ENCODE measurements around the gene PPP2R3B.

PPP2R3B gene

GRCh38 chrX:345020-345925 is 41.4 kb downstream of the PPP2R3B start:
- TF ChIP-seq CTCF (IDR thresholded peaks at IDR 0.05; ENCODE audit: unreplicated experiment in 3 of 3): no peak
- Mint-ChIP-seq H3K4me1 (peaks cover 22% of the 10 kb centered on the region), H3K9me3 (peaks cover 3% of the 10 kb centered on the region), H3K27me3 (ENCODE audit: low read depth) (peaks cover 4% of the 10 kb centered on the region), H3K27ac (no peak overlapping the region), H3K4me3 (no peak overlapping the region), H3K36me3 (ENCODE audit: low read depth) (peaks cover 57% of the 10 kb centered on the region)

- H3K4me3 Mint-ChIP-seq: no peak overlapping the region
- no peak overlapping the region for H3K27ac Mint-ChIP-seq
Measured at GRCh38 chrX:344371-344901, 42.3 kb downstream of the PPP2R3B start.

DNA sequence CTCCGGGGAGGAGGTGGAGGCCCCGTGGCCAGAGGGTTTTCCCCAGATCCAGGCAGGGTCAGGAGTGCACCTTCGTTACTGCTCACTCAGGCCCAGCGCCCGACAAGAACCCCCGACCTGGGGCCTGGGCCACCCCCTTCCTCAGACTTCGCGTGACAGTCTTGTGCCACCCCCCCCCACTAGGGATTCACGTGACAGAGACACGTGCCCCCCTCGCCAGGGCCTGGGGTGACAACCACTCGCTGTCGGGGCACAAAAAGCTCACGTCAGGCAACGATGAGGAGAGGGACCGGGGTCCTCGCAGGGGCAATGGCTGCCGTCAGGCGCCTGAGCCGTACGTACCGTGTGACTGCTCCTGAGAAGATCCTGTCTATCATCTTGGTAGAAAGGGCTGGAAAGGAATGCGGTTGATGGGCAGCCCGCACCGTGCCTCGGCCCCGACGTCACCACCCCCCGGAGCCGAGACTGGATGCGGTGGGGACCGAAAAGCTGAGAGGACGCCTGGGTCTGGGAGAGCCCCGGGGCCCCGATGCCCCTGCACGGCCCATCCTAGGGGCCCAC is 45.1 kb downstream of the PPP2R3B start:
- Mint-ChIP-seq H3K4me3 (no peak overlapping the region), H3K4me1 (no peaks in the 10 kb centered on the region), H3K27ac (no peak overlapping the region), H3K36me3 (ENCODE audit: low read depth) (peaks cover 52% of the 10 kb centered on the region), H3K9me3 (peaks cover 13% of the 10 kb centered on the region), H3K27me3 (ENCODE audit: low read depth) (peaks cover 2% of the 10 kb centered on the region)
- TF ChIP-seq CTCF (IDR thresholded peaks at IDR 0.05; ENCODE audit: unreplicated experiment in 3 of 3): no peak

More at GRCh38 chrX:344371-344901, 42.3 kb downstream of the PPP2R3B start:
- Mint-ChIP-seq H3K9me3 (peaks cover 3% of the 10 kb centered on the region), H3K36me3 (ENCODE audit: low read depth) (peaks cover 52% of the 10 kb centered on the region), H3K4me1 (peaks cover 14% of the 10 kb centered on the region), H3K27me3 (ENCODE audit: low read depth) (peaks cover 4% of the 10 kb centered on the region)
- TF ChIP-seq CTCF (IDR thresholded peaks at IDR 0.05; ENCODE audit: unreplicated experiment in 3 of 3): no peak

- TF ChIP-seq CTCF (IDR thresholded peaks at IDR 0.05; ENCODE audit: unreplicated experiment in 3 of 3): no peak
- Mint-ChIP-seq H3K4me3 (no peak overlapping the region), H3K4me1 (no peaks in the 10 kb centered on the region), H3K9me3 (peaks cover 20% of the 10 kb centered on the region), H3K27me3 (ENCODE audit: low read depth) (peaks cover 7% of the 10 kb centered on the region), H3K36me3 (ENCODE audit: low read depth) (peaks cover 59% of the 10 kb centered on the region), H3K27ac (no peak overlapping the region)
Measured at GRCh38 chrX:340641-341423, 45.9 kb downstream of the PPP2R3B start.

- Mint-ChIP-seq H3K4me3 (no peak overlapping the region), H3K27me3 (ENCODE audit: low read depth) (peaks cover 7% of the 10 kb centered on the region), H3K36me3 (ENCODE audit: low read depth) (peaks cover 62% of the 10 kb centered on the region), H3K9me3 (peaks cover 20% of the 10 kb centered on the region), H3K27ac (no peak overlapping the region), H3K4me1 (no peaks in the 10 kb centered on the region)
- no peak for TF ChIP-seq CTCF (IDR thresholded peaks at IDR 0.05; ENCODE audit: unreplicated experiment in 3 of 3)
Measured at GRCh38 chrX:340121-340520, 46.6 kb downstream of the PPP2R3B start.

Measured in nephron (organoid).